Fibroblast of lung (primary cell): ENCODE data around the gene CHRNB1. TPM values are rescaled to one million over a fixed set of nuclear protein-coding genes. Genes with fewer than 3 reads are reported as not detected.

Experiments used
- DNase-seq, 2 donors: peaks; one replicate each; pipeline versions ENCODE4 v3.0.0 to v3.0.0-alpha.2; 2010; ENCODE audit warnings: low read depth in 2 of 2
- H2AFZ ChIP-seq: 2 replicates; pipeline ENCODE4 v1.5.1; 2012; ENCODE audit warnings: low read length, control low read depth, inconsistent platforms
- H3K27ac ChIP-seq: 2 replicates; pipeline ENCODE4 v1.5.1; 2011; ENCODE audit warnings: low read length, control low read depth; ENCODE audit not compliant: insufficient read depth
- H3K27me3 ChIP-seq: 2 replicates; pipeline ENCODE4 v1.5.1; 2011; ENCODE audit warnings: mild to moderate bottlenecking, low read length; ENCODE audit not compliant: control insufficient read depth, insufficient read depth
- H3K36me3 ChIP-seq: 2 replicates; pipeline ENCODE4 v1.5.1; 2011; ENCODE audit warnings: low read length; ENCODE audit not compliant: control insufficient read depth, insufficient read depth
- H3K4me1 ChIP-seq: 2 replicates; pipeline ENCODE4 v1.5.1; 2011; ENCODE audit warnings: low read length; ENCODE audit not compliant: control insufficient read depth, insufficient read depth; ENCODE audit errors: extremely low read depth
- H3K4me2 ChIP-seq: 2 replicates; pipeline ENCODE4 v1.5.1; 2011; ENCODE audit warnings: low read length, control low read depth; ENCODE audit not compliant: insufficient read depth; ENCODE audit errors: extremely low read depth
- H3K4me3 ChIP-seq, 4 experiments: fragments of 200-600 bp in 1 of 4; sonication (generic) in 1 of 4; replicated peaks in 1 of 4; 2 replicates each; pipeline ENCODE4 v1.5.1; 2011 to 2016; ENCODE audit warnings: low read length in 4 of 4, low read depth in 3 of 4, mild to moderate bottlenecking in 3 of 4, control low read depth in 2 of 4, inconsistent platforms in 1 of 4, mixed read lengths in 1 of 4; ENCODE audit not compliant: insufficient read depth in 1 of 4; ENCODE audit errors: control extremely low read depth in 1 of 4
- H3K79me2 ChIP-seq: 2 replicates; pipeline ENCODE4 v1.5.1; 2012; ENCODE audit warnings: mild to moderate bottlenecking, low read length, inconsistent platforms; ENCODE audit not compliant: control insufficient read depth, insufficient read depth
- H3K9ac ChIP-seq: 2 replicates; pipeline ENCODE4 v1.5.1; 2011; ENCODE audit warnings: mild to moderate bottlenecking, low read length, control low read depth; ENCODE audit not compliant: insufficient read depth
- H3K9me3 ChIP-seq: 2 replicates; pipeline ENCODE4 v1.5.1; 2012; ENCODE audit warnings: low read depth, low read length; ENCODE audit not compliant: control insufficient read depth, insufficient read depth
- H4K20me1 ChIP-seq: 2 replicates; pipeline ENCODE4 v1.5.1; 2011; ENCODE audit warnings: low read length; ENCODE audit not compliant: control insufficient read depth, insufficient read depth; ENCODE audit errors: extremely low read depth
- CTCF ChIP-seq, 2 donors: IDR thresholded peaks in 1 of 2; conservative IDR thresholded peaks in 1 of 2; 1 replicate in 1 of 2; 2 replicates in 1 of 2; pipeline ENCODE4 v1.5.1; 2011 to 2012; ENCODE audit warnings: low read length in 2 of 2, control low read depth in 1 of 2, inconsistent platforms in 1 of 2, low read depth in 1 of 2, mild to moderate bottlenecking in 1 of 2
- EZH2 ChIP-seq: IDR thresholded peaks from 2 replicates; pipeline ENCODE4 v1.5.1; 2012; ENCODE audit warnings: low read length, control low read depth, mild to moderate bottlenecking; ENCODE audit errors: missing control alignments
- polyA plus RNA-seq, 2 donors: library from polyadenylated mRNA; depleted of rRNA in 1 of 2; stranded (reverse) in 1 of 2; unstranded in 1 of 2; fragments of >200 nt; gene quantifications; 2 replicates each; pipeline ENCODE4 v1.2.1, GENCODE V29; 2011 to 2012; ENCODE audit warnings: missing spikeins in 1 of 2
- total RNA-seq: library from RNA; depleted of rRNA; stranded (reverse); fragments of >200 nt; gene quantifications from 2 replicates; pipeline ENCODE4 v1.2.1, GENCODE V29; 2014

The CHRNB1 gene
- total and polyA plus RNA-seq, 2 donors (not counting 1 experiment from before 2014, with no cell fraction given), result 9.2 to 12.2 TPM

GRCh38 chr17:7414837-7415236 lies 30.0 kb upstream of the CHRNB1 start:
- no peaks in the 10 kb centered on the region for H3K79me2 ChIP-seq
- no peaks in the 10 kb centered on the region for H4K20me1 ChIP-seq
- H3K9me3 ChIP-seq, result no peaks in the 10 kb centered on the region
- H3K4me1 ChIP-seq, result peaks cover 7% of the 10 kb centered on the region
- H3K9ac ChIP-seq, result no peak overlapping the region
- H3K36me3 ChIP-seq, result peaks cover 11% of the 10 kb centered on the region
- no peak overlapping the region for H3K4me3 ChIP-seq
- no peak overlapping the region for H3K4me2 ChIP-seq
- H3K27ac ChIP-seq, result no peak overlapping the region
- H3K27me3 ChIP-seq, result no peaks in the 10 kb centered on the region
- H2AFZ ChIP-seq, result no peak overlapping the region
- TF ChIP-seq CTCF (conservative IDR thresholded peaks at IDR 0.05 in 1 of 2, IDR thresholded peaks at IDR 0.05 in 1 of 2; ENCODE audit: low read depth in 1 of 2, low read length in 2 of 2) (no peak), EZH2 (no peak)
- no peak for DNase-seq

GRCh38 chr17:7415784-7416183 lies 29.1 kb upstream of the CHRNB1 start:
- no peak overlapping the region for H3K9ac ChIP-seq
- H3K79me2 ChIP-seq, result no peaks in the 10 kb centered on the region
- peaks cover 7% of the 10 kb centered on the region for H3K4me1 ChIP-seq
- DNase-seq, result no peak
- no peak overlapping the region for H3K27ac ChIP-seq
- H3K27me3 ChIP-seq, result no peaks in the 10 kb centered on the region
- H3K9me3 ChIP-seq, result no peaks in the 10 kb centered on the region
- no peak overlapping the region for H2AFZ ChIP-seq
- H3K4me3 ChIP-seq, result no peak overlapping the region
- H3K36me3 ChIP-seq, result peaks cover 7% of the 10 kb centered on the region
- TF ChIP-seq EZH2 (no peak), CTCF (conservative IDR thresholded peaks at IDR 0.05 in 1 of 2, IDR thresholded peaks at IDR 0.05 in 1 of 2; ENCODE audit: low read depth in 1 of 2, low read length in 2 of 2) (no peak)
- no peaks in the 10 kb centered on the region for H4K20me1 ChIP-seq
- H3K4me2 ChIP-seq, result no peak overlapping the region

- no peak for DNase-seq
- Histone ChIP-seq H3K36me3 (peaks cover 7% of the 10 kb centered on the region), H3K4me3 (no peak overlapping the region), H3K4me1 (peaks cover 7% of the 10 kb centered on the region), H3K79me2 (no peaks in the 10 kb centered on the region), H3K4me2 (no peak overlapping the region), H3K9me3 (no peaks in the 10 kb centered on the region), H3K27me3 (no peaks in the 10 kb centered on the region), H2AFZ (no peak overlapping the region), H3K27ac (no peak overlapping the region), H4K20me1 (no peaks in the 10 kb centered on the region), H3K9ac (no peak overlapping the region)
- no peak for TF ChIP-seq EZH2
- TF ChIP-seq CTCF (conservative IDR thresholded peaks at IDR 0.05 in 1 of 2, IDR thresholded peaks at IDR 0.05 in 1 of 2; ENCODE audit: low read depth in 1 of 2, low read length in 2 of 2), result no peak
Observed at GRCh38 chr17:7416323-7416722, 28.5 kb upstream of the CHRNB1 start.
